ENCODE measurements around the gene PTPRR. TPM values are rescaled to one million over a fixed set of nuclear protein-coding genes. Genes with fewer than 3 reads are reported as not detected.

PTPRR gene
- total RNA-seq, 1 experiment from 2014 or later, result 3.4 TPM

- Histone ChIP-seq H3K27ac (no peak overlapping the region), H3K36me3 (no peaks in the 10 kb centered on the region), H3K4me1 (replicated peaks) (peaks cover under 1% of the 10 kb centered on the region), H3K27me3 (replicated peaks) (no peaks in the 10 kb centered on the region), H3K9me3 (replicated peaks) (no peaks in the 10 kb centered on the region; the same call in 1 of the 2 replicates), H3K4me3 (no peak overlapping the region)
- no peak for DNase-seq (ENCODE audit: low read depth in 1 of 2, low spot score in 2 of 2)
These were observed 281.7 kb downstream of the PTPRR start for GRCh38 chr12:70638639-70639360.

- H3K27ac ChIP-seq, result no peak within 1 kb of the TSS
- no peaks in the 10 kb centered on the region; the same call in 1 of the 2 replicates for H3K9me3 ChIP-seq (replicated peaks)
- no peak within 1 kb of the TSS for H3K4me3 ChIP-seq
- H3K36me3 ChIP-seq, result no peaks in the 10 kb centered on the region
- no peak for DNase-seq (ENCODE audit: low read depth in 1 of 2, low spot score in 2 of 2)
- H3K4me1 ChIP-seq (replicated peaks), result no peaks in the 10 kb centered on the region; the same call in 1 of the 2 replicates
- H3K27me3 ChIP-seq (replicated peaks), result no peaks in the 10 kb centered on the region
These were observed 283.0 kb downstream of the PTPRR start, which contains the start of gene PTPRB for GRCh38 chr12:70637303-70638085. TSS of gene PTPRB (minus strand) at chr12:70637429. CDS start at chr12:70637395, 34 bp downstream.

GRCh38 chr12:70635755-70636154, 284.8 kb downstream of the PTPRR start:
- H3K4me3 ChIP-seq, result no peak overlapping the region
- H3K9me3 ChIP-seq (replicated peaks), result no peaks in the 10 kb centered on the region; the same call in 1 of the 2 replicates
- H3K27me3 ChIP-seq (replicated peaks), result no peaks in the 10 kb centered on the region
- H3K4me1 ChIP-seq (replicated peaks), result no peaks in the 10 kb centered on the region
- no peaks in the 10 kb centered on the region for H3K36me3 ChIP-seq
- no peak for DNase-seq (ENCODE audit: low read depth in 1 of 2, low spot score in 2 of 2)
- no peak overlapping the region for H3K27ac ChIP-seq

GRCh38 chr12:70628701-70629480, 291.6 kb downstream of the PTPRR start:
- Histone ChIP-seq H3K36me3 (no peaks in the 10 kb centered on the region), H3K4me1 (replicated peaks) (peaks cover 27% of the 10 kb centered on the region), H3K9me3 (replicated peaks) (no peaks in the 10 kb centered on the region), H3K4me3 (no peak overlapping the region), H3K27ac (peak overlapping the region; percentile 93), H3K27me3 (replicated peaks) (no peaks in the 10 kb centered on the region)
- DNase-seq (ENCODE audit: low read depth in 1 of 2, low spot score in 2 of 2), result peak; percentile 72 to 92

- H3K36me3 ChIP-seq, result no peaks in the 10 kb centered on the region
- H3K4me1 ChIP-seq (replicated peaks), result peaks cover 27% of the 10 kb centered on the region
- peak overlapping the region; percentile 9 for H3K4me3 ChIP-seq
- peak overlapping the region; percentile 93 for H3K27ac ChIP-seq
- peak in 1 of 2 experiments; percentile 62 for DNase-seq (ENCODE audit: low read depth in 1 of 2, low spot score in 2 of 2)
- no peaks in the 10 kb centered on the region for H3K9me3 ChIP-seq (replicated peaks)
- H3K27me3 ChIP-seq (replicated peaks), result no peaks in the 10 kb centered on the region
These were observed 292.9 kb downstream of the PTPRR start for GRCh38 chr12:70627677-70628076.

GRCh38 chr12:70626180-70626579, 294.4 kb downstream of the PTPRR start:
- H3K4me3 ChIP-seq, result no peak overlapping the region
- no peaks in the 10 kb centered on the region for H3K36me3 ChIP-seq
- H3K27me3 ChIP-seq (replicated peaks), result no peaks in the 10 kb centered on the region
- no peaks in the 10 kb centered on the region for H3K9me3 ChIP-seq (replicated peaks)
- H3K27ac ChIP-seq, result no peak overlapping the region
- DNase-seq (ENCODE audit: low read depth in 1 of 2, low spot score in 2 of 2), result no peak
- peaks cover 27% of the 10 kb centered on the region for H3K4me1 ChIP-seq (replicated peaks)

GRCh38 chr12:70619471-70620152, 300.9 kb downstream of the PTPRR start:
- H3K27me3 ChIP-seq (replicated peaks), result no peaks in the 10 kb centered on the region
- H3K4me3 ChIP-seq, result no peak overlapping the region
- no peak overlapping the region for H3K27ac ChIP-seq
- no peaks in the 10 kb centered on the region for H3K9me3 ChIP-seq (replicated peaks)
- DNase-seq (ENCODE audit: low read depth in 1 of 2, low spot score in 2 of 2), result peak in 1 of 2 experiments; percentile 34
- no peaks in the 10 kb centered on the region for H3K36me3 ChIP-seq
- H3K4me1 ChIP-seq (replicated peaks), result peaks cover 10% of the 10 kb centered on the region

- H3K4me3 ChIP-seq, result no peak overlapping the region
- DNase-seq (ENCODE audit: low read depth in 1 of 2, low spot score in 2 of 2), result no peak
- no peaks in the 10 kb centered on the region for H3K9me3 ChIP-seq (replicated peaks)
- H3K27me3 ChIP-seq (replicated peaks), result no peaks in the 10 kb centered on the region
- no peak overlapping the region for H3K27ac ChIP-seq
- H3K4me1 ChIP-seq (replicated peaks), result peaks cover 10% of the 10 kb centered on the region
- no peaks in the 10 kb centered on the region for H3K36me3 ChIP-seq
These were observed 302.2 kb downstream of the PTPRR start for GRCh38 chr12:70618371-70618770.

GRCh38 chr12:70617450-70617849, 303.1 kb downstream of the PTPRR start:
- no peak overlapping the region for H3K4me3 ChIP-seq
- H3K36me3 ChIP-seq, result no peaks in the 10 kb centered on the region
- H3K27ac ChIP-seq, result no peak overlapping the region
- H3K27me3 ChIP-seq (replicated peaks), result no peaks in the 10 kb centered on the region
- H3K4me1 ChIP-seq (replicated peaks), result peaks cover 10% of the 10 kb centered on the region
- no peak for DNase-seq (ENCODE audit: low read depth in 1 of 2, low spot score in 2 of 2)
- no peaks in the 10 kb centered on the region for H3K9me3 ChIP-seq (replicated peaks)

GRCh38 chr12:70615174-70615866, 305.2 kb downstream of the PTPRR start:
- H3K27me3 ChIP-seq (replicated peaks), result no peaks in the 10 kb centered on the region
- no peak overlapping the region for H3K27ac ChIP-seq
- no peaks in the 10 kb centered on the region for H3K36me3 ChIP-seq
- no peak for DNase-seq (ENCODE audit: low read depth in 1 of 2, low spot score in 2 of 2)
- H3K4me1 ChIP-seq (replicated peaks), result peaks cover 26% of the 10 kb centered on the region
- no peaks in the 10 kb centered on the region for H3K9me3 ChIP-seq (replicated peaks)
- no peak overlapping the region for H3K4me3 ChIP-seq

- DNase-seq (ENCODE audit: low read depth in 1 of 2, low spot score in 2 of 2), result peak; percentile 57 to 62
- no peaks in the 10 kb centered on the region for H3K27me3 ChIP-seq (replicated peaks)
- H3K36me3 ChIP-seq, result no peaks in the 10 kb centered on the region
- no peaks in the 10 kb centered on the region for H3K9me3 ChIP-seq (replicated peaks)
- peak overlapping the region; percentile 64 for H3K4me3 ChIP-seq
- peaks cover 28% of the 10 kb centered on the region for H3K4me1 ChIP-seq (replicated peaks)
- H3K27ac ChIP-seq, result peak overlapping the region; percentile 72
These were observed 310.6 kb downstream of the PTPRR start for GRCh38 chr12:70609739-70610491.

- Histone ChIP-seq H3K36me3 (no peaks in the 10 kb centered on the region), H3K4me1 (replicated peaks) (peaks cover 28% of the 10 kb centered on the region), H3K9me3 (replicated peaks) (no peaks in the 10 kb centered on the region), H3K4me3 (peak overlapping the region; percentile 64), H3K27ac (no peak overlapping the region), H3K27me3 (replicated peaks) (no peaks in the 10 kb centered on the region)
- peak in 1 of 2 experiments; percentile 25 for DNase-seq (ENCODE audit: low read depth in 1 of 2, low spot score in 2 of 2)
These were observed 311.3 kb downstream of the PTPRR start for GRCh38 chr12:70609203-70609602.
